Fibroblast of villous mesenchyme (primary cell): Measurements from ENCODE around the gene HOMER2. TPM values are rescaled to one million over a fixed set of nuclear protein-coding genes. Genes with fewer than 3 reads are reported as not detected.

ENCODE experiments used
- DNase-seq: peaks from one replicate; pipeline ENCODE4 v3.0.0-alpha.2; 2010; ENCODE audit warnings: low read depth
- H3K4me3 ChIP-seq: 2 replicates; pipeline ENCODE4 v1.5.1; 2011; ENCODE audit warnings: low read depth, mild to moderate bottlenecking, low read length
- total RNA-seq: library from RNA; depleted of rRNA; stranded (reverse); fragments of >200 nt; gene quantifications from 2 replicates; pipeline ENCODE4 v1.2.3, GENCODE V29; 2012
- TF ChIP-seq, protein P1 (sequence below): IDR thresholded peaks from 2 replicates; pipeline ENCODE4 v1.5.1; 2012; ENCODE audit warnings: low read depth, mild to moderate bottlenecking, low read length; ENCODE audit not compliant: insufficient read depth

HOMER2 gene
- total RNA-seq, 1 donor = 1.3 TPM

DNA sequence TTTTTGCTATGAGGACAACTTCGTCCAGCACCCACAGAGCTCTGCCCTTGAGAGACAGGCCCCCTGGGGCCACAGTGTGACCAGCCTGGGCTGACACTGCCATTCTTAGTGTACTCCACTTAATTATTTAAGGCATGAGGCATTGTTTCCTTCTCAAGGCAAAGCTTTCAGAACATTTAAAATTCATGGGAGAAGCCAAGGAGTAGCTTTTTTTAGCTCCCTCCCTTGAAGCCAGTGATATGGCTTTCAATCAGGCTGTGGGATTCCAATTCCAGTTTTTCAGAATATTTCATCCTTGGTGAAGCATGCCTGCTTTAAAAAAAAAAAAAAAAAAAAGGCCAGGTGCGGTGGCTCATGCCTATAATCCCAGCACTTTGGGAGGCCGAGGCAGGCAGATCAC lies 21.3 kb downstream of the HOMER2 start:
- TF ChIP-seq, protein P1, sequence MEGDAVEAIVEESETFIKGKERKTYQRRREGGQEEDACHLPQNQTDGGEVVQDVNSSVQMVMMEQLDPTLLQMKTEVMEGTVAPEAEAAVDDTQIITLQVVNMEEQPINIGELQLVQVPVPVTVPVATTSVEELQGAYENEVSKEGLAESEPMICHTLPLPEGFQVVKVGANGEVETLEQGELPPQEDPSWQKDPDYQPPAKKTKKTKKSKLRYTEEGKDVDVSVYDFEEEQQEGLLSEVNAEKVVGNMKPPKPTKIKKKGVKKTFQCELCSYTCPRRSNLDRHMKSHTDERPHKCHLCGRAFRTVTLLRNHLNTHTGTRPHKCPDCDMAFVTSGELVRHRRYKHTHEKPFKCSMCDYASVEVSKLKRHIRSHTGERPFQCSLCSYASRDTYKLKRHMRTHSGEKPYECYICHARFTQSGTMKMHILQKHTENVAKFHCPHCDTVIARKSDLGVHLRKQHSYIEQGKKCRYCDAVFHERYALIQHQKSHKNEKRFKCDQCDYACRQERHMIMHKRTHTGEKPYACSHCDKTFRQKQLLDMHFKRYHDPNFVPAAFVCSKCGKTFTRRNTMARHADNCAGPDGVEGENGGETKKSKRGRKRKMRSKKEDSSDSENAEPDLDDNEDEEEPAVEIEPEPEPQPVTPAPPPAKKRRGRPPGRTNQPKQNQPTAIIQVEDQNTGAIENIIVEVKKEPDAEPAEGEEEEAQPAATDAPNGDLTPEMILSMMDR = no peak
- DNase-seq = no peak
- no peak overlapping the region for H3K4me3 ChIP-seq

DNA sequence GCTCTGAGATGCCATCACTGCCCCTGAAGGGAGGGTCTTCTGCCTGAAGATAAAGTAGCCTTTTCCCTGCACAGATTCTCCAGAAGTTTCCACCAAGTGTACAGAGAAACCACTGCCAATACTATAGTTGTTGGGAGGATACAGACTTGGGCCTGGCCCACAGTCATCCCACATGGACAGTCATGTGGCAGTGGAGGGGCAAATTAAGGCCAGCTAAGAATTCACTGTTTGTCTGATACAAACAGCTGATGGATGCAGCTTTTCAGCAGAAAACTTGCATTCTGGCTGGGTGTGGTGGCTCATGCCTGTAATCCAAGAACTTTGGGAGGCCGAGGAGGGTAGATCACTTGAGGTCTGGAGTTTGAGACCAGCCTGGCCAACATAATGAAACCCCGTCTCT lies 22.1 kb downstream of the HOMER2 start:
- H3K4me3 ChIP-seq = no peak overlapping the region
- TF ChIP-seq, protein P1 = no peak
- no peak for DNase-seq

DNA sequence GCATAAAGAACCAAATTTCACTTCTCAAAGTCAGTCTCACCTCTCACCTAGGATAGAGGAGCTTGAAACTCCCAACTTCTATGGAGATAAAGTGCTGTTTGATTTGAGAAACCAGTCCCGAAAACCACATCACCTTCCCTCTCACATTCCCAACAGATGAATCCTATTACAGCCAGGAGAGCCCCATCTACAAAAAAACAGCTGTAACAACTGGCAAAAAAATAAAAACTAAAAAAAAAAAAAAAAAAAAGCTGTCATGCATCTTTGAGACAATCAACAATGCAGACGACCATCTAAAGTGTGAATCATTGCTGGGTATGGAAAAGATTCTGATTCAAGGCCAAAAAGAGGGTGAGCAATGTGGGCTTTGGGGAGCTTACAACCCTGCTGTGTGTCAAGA lies 23.8 kb downstream of the HOMER2 start:
- no peak for DNase-seq
- TF ChIP-seq, protein P1 = no peak
- H3K4me3 ChIP-seq = no peak overlapping the region

DNA sequence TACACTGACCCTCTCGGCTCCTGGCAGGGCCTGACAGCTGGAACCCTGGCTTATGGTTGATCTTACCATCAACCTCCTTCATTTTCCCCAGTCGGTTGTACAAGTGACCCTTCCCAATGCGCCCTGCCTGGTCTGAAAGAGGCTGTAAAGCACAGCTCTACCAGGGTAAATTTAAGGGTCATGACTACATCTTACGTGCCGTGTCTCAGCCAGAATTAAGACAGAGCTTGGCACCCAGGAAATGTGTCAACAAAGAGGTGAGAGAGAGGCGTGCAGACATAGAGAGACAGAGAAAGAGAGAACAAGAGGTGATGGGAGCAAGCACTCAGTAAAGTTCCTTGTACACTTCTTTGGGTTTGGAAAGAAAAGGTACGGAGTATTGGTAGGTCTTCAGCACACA lies 28.8 kb downstream of the HOMER2 start:
- H3K4me3 ChIP-seq = no peak overlapping the region
- TF ChIP-seq, protein P1 = no peak
- DNase-seq = no peak

DNA sequence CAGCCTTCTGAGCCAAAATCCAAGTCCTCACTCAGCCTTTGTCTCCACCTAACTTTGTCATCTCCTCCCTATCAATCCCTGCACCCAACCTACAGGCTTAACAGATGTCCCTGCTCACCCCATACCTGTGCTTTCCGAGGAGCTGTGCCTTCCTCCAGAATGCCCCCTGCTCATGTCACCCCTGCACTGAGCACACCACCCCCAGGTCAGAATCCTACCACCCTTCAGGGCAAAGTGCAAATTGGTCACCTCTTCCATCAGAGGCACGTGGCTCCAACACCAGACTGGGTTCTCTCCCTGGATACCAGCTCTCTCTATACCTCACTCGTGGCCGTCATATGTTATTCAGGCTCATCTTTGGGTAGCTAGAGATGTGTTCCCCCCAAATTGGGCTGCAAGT lies 29.8 kb downstream of the HOMER2 start:
- TF ChIP-seq, protein P1 = no peak
- H3K4me3 ChIP-seq = no peak overlapping the region
- DNase-seq = no peak

DNA sequence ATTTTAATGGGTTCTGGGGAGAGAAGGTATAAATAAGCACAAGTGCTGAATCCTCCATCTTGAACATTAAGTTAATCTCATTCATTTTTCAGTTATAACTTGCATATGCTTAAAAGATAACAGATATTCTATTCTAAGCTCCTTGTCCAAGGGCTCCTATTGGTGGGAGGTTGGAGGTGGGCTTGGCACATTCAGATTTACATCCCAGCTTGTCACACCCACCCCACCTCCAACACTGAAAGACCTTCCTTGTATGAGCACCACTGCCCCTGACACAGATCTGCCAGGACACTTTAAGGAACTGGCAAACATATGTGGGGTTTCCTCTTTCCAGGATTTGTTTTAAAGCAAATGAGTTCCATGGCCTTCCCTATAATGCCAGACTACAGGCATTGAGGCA lies 30.6 kb downstream of the HOMER2 start:
- TF ChIP-seq, protein P1 = no peak
- DNase-seq = no peak
- H3K4me3 ChIP-seq = no peak overlapping the region

DNA sequence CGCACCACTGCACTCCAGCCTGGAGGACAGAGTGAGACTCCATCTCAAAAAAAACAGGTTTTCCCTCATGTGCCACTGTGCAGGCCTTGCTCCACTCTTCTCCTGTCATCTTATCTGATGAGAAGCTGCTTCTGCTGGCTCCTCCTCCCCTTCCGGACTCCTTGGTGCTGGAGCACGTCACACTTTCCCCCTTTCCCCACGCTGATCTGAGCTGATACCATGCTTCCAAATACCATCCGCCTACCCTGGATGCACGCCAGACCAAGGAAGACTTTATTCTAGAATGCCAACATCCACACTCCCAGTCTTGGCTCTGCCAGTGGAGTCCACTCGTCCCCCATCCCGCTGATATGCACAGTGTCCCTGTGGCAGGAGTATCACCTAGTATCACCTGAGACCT lies 31.3 kb downstream of the HOMER2 start:
- TF ChIP-seq, protein P1 = no peak
- no peak for DNase-seq
- H3K4me3 ChIP-seq = no peak overlapping the region
